Fibroblast of villous mesenchyme (primary cell): ENCODE results near the gene SH3TC1. TPM values are rescaled to one million over a fixed set of nuclear protein-coding genes. Genes with fewer than 3 reads are reported as not detected.
A peak's percentile ranks its signal among the peaks of the same experiment; 100 is the strongest.

ENCODE experiments used
- DNase-seq: peaks from one replicate; pipeline ENCODE4 v3.0.0-alpha.2; 2010; ENCODE audit warnings: low read depth
- H3K4me3 ChIP-seq: 2 replicates; pipeline ENCODE4 v1.5.1; 2011; ENCODE audit warnings: low read depth, mild to moderate bottlenecking, low read length
- CTCF ChIP-seq: IDR thresholded peaks from 2 replicates; pipeline ENCODE4 v1.5.1; 2012; ENCODE audit warnings: low read depth, mild to moderate bottlenecking, low read length; ENCODE audit not compliant: insufficient read depth
- total RNA-seq: library from RNA; depleted of rRNA; stranded (reverse); fragments of >200 nt; gene quantifications from 2 replicates; pipeline ENCODE4 v1.2.3, GENCODE V29; 2012

Gene SH3TC1
- total RNA-seq, 1 donor, result 3.9 TPM

DNA sequence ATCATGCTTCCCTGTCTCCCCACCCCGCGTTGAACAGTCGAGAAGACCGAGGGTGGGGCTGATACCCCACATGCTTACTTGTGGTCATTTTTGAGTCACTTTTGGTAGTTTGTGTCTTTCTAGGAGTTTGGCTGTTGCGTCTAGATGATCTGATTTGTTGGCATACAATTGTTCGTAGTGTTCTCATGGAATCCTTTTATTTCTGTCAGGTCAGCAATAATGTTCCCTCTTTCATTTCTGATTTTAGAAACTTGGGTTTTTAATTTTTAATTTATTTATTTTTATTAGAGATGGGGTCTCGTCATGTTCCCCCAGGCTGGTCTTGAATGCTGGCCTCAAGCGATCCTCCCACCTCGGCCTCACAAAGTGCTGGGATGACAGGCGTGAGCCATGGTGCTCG, 30.9 kb downstream of the SH3TC1 start:
- H3K4me3 ChIP-seq, result no peak overlapping the region
- TF ChIP-seq CTCF, result no peak
- no peak for DNase-seq

DNA sequence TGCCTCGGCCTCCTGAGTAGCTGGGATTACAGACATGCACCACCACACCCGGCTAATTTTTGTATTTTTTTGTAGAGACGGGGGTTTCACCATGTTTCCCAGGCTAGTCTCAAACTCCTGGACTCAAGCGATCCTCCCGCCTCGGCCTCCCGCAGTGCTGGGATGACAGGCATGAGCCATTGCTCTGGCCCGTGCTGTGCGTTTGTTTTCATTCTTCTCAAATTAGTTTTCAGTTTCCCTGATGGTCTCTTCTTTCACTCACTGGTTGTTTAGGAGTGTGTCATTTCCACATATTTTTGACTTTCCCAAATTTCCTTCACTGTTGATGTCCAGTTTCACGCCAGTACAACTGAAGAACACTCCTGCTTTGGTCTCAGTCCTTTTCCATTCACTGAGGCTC, 31.8 kb downstream of the SH3TC1 start:
- no peak overlapping the region for H3K4me3 ChIP-seq
- no peak for TF ChIP-seq CTCF
- DNase-seq, result peak; percentile 63

DNA sequence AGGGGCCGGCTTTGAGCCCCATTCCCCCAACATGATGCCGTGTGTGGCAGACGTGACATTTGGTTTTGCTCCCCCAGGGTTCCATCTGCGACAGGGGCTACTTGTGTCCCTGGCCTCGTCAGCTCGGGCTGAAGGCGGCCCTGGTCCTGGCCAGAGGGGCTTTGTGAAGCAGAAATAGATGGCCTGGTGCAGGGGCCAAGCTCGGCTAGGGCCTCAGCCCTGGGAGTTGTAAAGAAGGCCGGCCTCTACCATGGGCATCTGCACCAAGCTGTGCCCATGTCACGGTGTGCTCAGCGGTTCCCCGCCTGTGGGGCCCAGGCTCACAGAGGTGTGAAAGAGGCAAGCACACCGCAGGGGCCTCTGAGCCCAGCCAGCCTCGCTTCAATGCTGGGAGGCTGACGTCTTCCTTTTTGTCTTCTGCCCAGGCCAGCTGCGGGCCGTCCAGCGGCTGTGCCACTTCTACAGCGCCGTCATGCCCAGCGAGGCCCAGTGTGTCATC, 32.5 kb downstream of the SH3TC1 start:
- TF ChIP-seq CTCF, result no peak
- H3K4me3 ChIP-seq, result no peak overlapping the region
- DNase-seq, result no peak

DNA sequence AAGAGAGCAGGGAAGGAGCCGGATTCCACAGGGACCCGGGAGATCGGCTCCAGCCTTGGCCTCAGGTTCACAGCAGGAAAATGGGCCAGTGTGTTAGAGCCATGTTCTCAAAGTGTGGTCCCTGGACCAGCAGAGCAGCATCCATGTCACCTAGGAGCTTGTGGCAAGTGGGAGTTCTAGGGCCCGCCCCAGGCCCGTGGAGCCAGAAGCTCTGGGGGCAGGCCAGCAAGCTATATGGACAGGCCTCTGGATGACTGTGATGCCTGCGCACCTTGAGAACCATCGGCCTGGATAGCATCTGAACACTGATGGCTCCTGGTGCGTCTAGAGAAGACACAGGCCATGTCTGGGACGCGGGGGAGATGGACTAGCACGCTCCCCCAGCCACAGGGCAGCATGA, 33.7 kb downstream of the SH3TC1 start:
- no peak for TF ChIP-seq CTCF
- no peak for DNase-seq
- H3K4me3 ChIP-seq, result no peak overlapping the region

DNA sequence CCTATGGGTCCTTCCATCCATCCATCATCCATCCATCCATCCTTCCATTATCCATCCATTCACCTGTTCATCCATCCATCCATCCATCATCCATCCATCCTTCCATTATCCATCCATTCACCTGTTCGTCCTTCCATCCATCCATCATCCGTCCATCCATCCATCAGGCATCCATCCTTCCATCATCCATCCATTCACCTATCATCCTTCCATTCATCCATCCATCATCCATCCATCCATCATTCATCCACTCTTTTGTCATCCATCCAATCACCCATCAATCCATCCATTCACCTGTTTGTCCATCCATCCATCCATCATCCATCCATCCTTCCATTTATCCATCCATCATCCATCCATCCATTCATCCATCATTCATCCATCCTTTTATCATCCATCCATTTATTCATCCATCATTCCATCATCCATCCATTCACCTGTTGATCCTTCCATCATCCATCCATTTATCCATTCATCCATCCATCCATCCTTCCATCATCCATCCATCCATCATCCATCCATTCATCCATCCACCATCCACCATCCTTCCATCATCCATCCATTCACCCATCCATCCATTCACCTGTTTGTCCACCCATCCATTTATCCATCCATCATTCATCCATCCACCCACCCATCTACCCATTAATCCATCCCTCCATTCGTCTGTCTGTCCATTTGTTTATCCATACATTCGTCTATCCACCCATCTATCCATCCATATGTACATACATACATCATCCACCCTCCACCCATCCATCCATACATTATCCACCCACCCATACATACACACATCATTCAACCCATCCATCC, 34.8 kb downstream of the SH3TC1 start:
- H3K4me3 ChIP-seq, result no peak overlapping the region
- no peak for DNase-seq
- TF ChIP-seq CTCF, result no peak

DNA sequence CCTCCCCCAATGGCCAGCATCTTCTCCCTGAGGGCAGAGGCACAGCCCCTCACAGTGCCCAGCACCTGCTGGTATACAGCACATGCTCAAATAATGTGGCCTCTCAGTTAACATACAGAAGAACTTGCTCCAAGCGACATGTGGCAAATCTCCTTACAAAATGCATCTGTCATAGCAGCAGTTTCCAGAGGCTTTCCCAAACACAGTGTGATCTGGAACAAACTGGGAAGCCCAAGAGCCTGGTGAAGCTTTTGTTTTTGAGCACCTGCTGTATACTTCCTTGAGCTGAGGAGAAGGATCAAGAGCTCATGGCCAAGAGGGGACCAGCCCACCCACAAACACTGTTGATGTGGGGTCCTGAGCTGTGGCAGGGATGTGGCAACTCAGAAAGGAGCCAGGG, 35.6 kb downstream of the SH3TC1 start:
- H3K4me3 ChIP-seq, result no peak overlapping the region
- no peak for TF ChIP-seq CTCF
- DNase-seq, result no peak
